Keratinocyte (primary cell): ENCODE results near the gene STRIP1. TPM values are rescaled to one million over a fixed set of nuclear protein-coding genes. Genes with fewer than 3 reads are reported as not detected.

ENCODE experiments used
- DNase-seq: peaks from one replicate; pipeline ENCODE4 v3.0.0-alpha.2; 2011; ENCODE audit warnings: low read depth, missing footprints, low spot score
- FAIRE-seq: peaks from 2 replicates; lab custom pipeline; 2011; peaks lifted over from hg19 to GRCh38; lab: Jason Lieb, UNC
- H2AFZ ChIP-seq: 2 replicates; pipeline ENCODE4 v1.6.0; 2012; ENCODE audit warnings: low read length, control low read depth, inconsistent platforms; ENCODE audit not compliant: control insufficient read depth
- H3K27ac ChIP-seq: 2 replicates; pipeline ENCODE4 v1.5.1; 2011; ENCODE audit warnings: low read length; ENCODE audit not compliant: control insufficient read depth, insufficient read depth
- H3K27me3 ChIP-seq: 3 replicates; pipeline ENCODE4 v1.6.0; 2011; ENCODE audit warnings: low read length; ENCODE audit not compliant: control insufficient read depth, insufficient read depth; ENCODE audit errors: extremely low read depth
- H3K36me3 ChIP-seq, 2 experiments: 2 replicates in 1 of 2; 3 replicates in 1 of 2; pipeline ENCODE4 v1.5.1; 2011; ENCODE audit warnings: low read length in 2 of 2, mild to moderate bottlenecking in 1 of 2; ENCODE audit not compliant: control insufficient read depth in 2 of 2, insufficient read depth in 2 of 2; ENCODE audit errors: extremely low read depth in 1 of 2
- H3K4me1 ChIP-seq: 3 replicates; pipeline ENCODE4 v1.5.1; 2011; ENCODE audit warnings: low read length; ENCODE audit not compliant: control insufficient read depth, insufficient read depth; ENCODE audit errors: extremely low read depth
- H3K4me2 ChIP-seq: 3 replicates; pipeline ENCODE4 v1.6.0; 2011; ENCODE audit warnings: low read depth, low read length; ENCODE audit not compliant: control insufficient read depth, insufficient read depth; ENCODE audit errors: extremely low read depth
- H3K4me3 ChIP-seq, 3 experiments: fragments of 200-600 bp in 1 of 3; sonication (generic) in 1 of 3; 2 replicates in 2 of 3; 3 replicates in 1 of 3; pipeline ENCODE4 v1.5.1; 2011 to 2016; ENCODE audit warnings: low read length in 3 of 3, mild to moderate bottlenecking in 3 of 3, control low read depth in 2 of 3, inconsistent platforms in 1 of 3, low read depth in 1 of 3, mixed read lengths in 1 of 3, mixed run types in 1 of 3, moderate library complexity in 1 of 3; ENCODE audit not compliant: control insufficient read depth in 2 of 3, insufficient read depth in 2 of 3; ENCODE audit errors: extremely low read depth in 1 of 3
- H3K79me2 ChIP-seq: 2 replicates; pipeline ENCODE4 v1.6.0; 2012; ENCODE audit warnings: low read length; ENCODE audit not compliant: control insufficient read depth, insufficient read depth
- H3K9ac ChIP-seq: 3 replicates; pipeline ENCODE4 v1.6.0; 2011; ENCODE audit warnings: low read length; ENCODE audit not compliant: control insufficient read depth, insufficient read depth; ENCODE audit errors: extremely low read depth
- H3K9me1 ChIP-seq: 3 replicates; pipeline ENCODE4 v1.6.0; 2011; ENCODE audit warnings: low read length; ENCODE audit not compliant: control insufficient read depth, insufficient read depth; ENCODE audit errors: extremely low read depth
- H3K9me3 ChIP-seq: 2 replicates; pipeline ENCODE4 v1.5.1; 2012; ENCODE audit warnings: low read depth, low read length; ENCODE audit not compliant: control insufficient read depth
- H4K20me1 ChIP-seq: 3 replicates; pipeline ENCODE4 v1.6.0; 2011; ENCODE audit warnings: low read length; ENCODE audit not compliant: control insufficient read depth, insufficient read depth; ENCODE audit errors: extremely low read depth
- CTCF ChIP-seq, 3 experiments: IDR thresholded peaks in 1 of 3; conservative IDR thresholded peaks in 1 of 3; optimal IDR thresholded peaks in 1 of 3; 2 replicates in 2 of 3; 3 replicates in 1 of 3; pipeline versions ENCODE3 to v1.5.1; 2011; ENCODE audit warnings: low read length in 3 of 3, mild to moderate bottlenecking in 3 of 3, moderate library complexity in 2 of 3, control low read depth in 1 of 3, inconsistent platforms in 1 of 3; ENCODE audit not compliant: insufficient read depth in 2 of 3; ENCODE audit errors: extremely low read depth in 1 of 3
- EZH2 ChIP-seq: IDR thresholded peaks from one replicate; pipeline ENCODE4 v1.6.1; 2012; ENCODE audit warnings: inconsistent platforms, mild to moderate bottlenecking, low read length, moderate library complexity
- dilution Hi-C: fragments of 300-500 bp; cut with MboI; formaldehyde crosslinking; loops from one replicate; pipeline ENCODE4 v1.7.0; 2020; ENCODE audit warnings: low sequenced_read_pairs; ENCODE audit not compliant: extremely low pct_ligation_motif_present
- polyA plus RNA-seq, 5 experiments: library from polyadenylated mRNA; depleted of rRNA in 3 of 5; stranded (reverse) in 3 of 5; stranded (forward) in 1 of 5; unstranded in 1 of 5; fragments of >200 nt; gene quantifications; 1 replicate in 1 of 5; 2 replicates in 3 of 5; 3 replicates in 1 of 5; pipeline versions ENCODE4 v1.2.1 to v1.2.3, GENCODE V29; 2011 to 2012; ENCODE audit warnings: missing spikeins in 2 of 5, low read depth in 1 of 5, low replicate concordance in 1 of 5

The STRIP1 gene
- polyA plus RNA-seq, 1 donor (not counting 4 experiments of a cell fraction or from before 2014, with no cell fraction given): 24.6 TPM

- peaks cover 0 to 3% of the 10 kb centered on the region in 2 experiments for H3K36me3 ChIP-seq
- H4K20me1 ChIP-seq: no peaks in the 10 kb centered on the region
- no peak for TF ChIP-seq EZH2
- H3K27ac ChIP-seq: no peak overlapping the region
- H3K9me3 ChIP-seq: peaks cover 9% of the 10 kb centered on the region
- H2AFZ ChIP-seq: no peak overlapping the region
- DNase-seq: no peak
- no peaks in the 10 kb centered on the region for H3K9me1 ChIP-seq
- no peak for FAIRE-seq
- no peak overlapping the region for H3K9ac ChIP-seq
- no peaks in the 10 kb centered on the region for H3K79me2 ChIP-seq
- no peaks in the 10 kb centered on the region for H3K4me1 ChIP-seq
- peaks cover 42% of the 10 kb centered on the region for H3K27me3 ChIP-seq
- dilution Hi-C loops: no loop called here
- H3K4me3 ChIP-seq: no peak overlapping the region
- H3K4me2 ChIP-seq: no peak overlapping the region
These were observed 31.4 kb downstream of the STRIP1 start for GRCh38 chr1:110065841-110066240.

GRCh38 chr1:110067479-110067892, 33.1 kb downstream of the STRIP1 start:
- dilution Hi-C loops: no loop called here
- FAIRE-seq: no peak

More at GRCh38 chr1:110067479-110067892, 33.1 kb downstream of the STRIP1 start:
- Histone ChIP-seq H3K9me3 (peaks cover 9% of the 10 kb centered on the region), H3K9me1 (no peaks in the 10 kb centered on the region), H2AFZ (no peak overlapping the region), H3K27ac (no peak overlapping the region), H3K36me3 (peaks cover 0 to 3% of the 10 kb centered on the region in 2 experiments), H3K79me2 (no peaks in the 10 kb centered on the region), H3K4me1 (no peaks in the 10 kb centered on the region), H3K4me3 (no peak overlapping the region), H4K20me1 (no peaks in the 10 kb centered on the region), H3K9ac (no peak overlapping the region), H3K4me2 (no peak overlapping the region), H3K27me3 (peaks cover 58% of the 10 kb centered on the region)
- TF ChIP-seq EZH2 (no peak), CTCF (optimal IDR thresholded peaks at IDR 0.05 in 1 of 3, IDR thresholded peaks at IDR 0.05 in 1 of 3, conservative IDR thresholded peaks at IDR 0.05 in 1 of 3; ENCODE audit: extremely low read depth in 1 of 3, insufficient read depth in 2 of 3, low read length in 3 of 3) (no peak)
- DNase-seq: no peak
